Measurements from ENCODE around the gene SLC16A8.

Gene SLC16A8

GRCh38 chr22:38028344-38029130 lies 55.4 kb downstream of the SLC16A8 start:
- TF ChIP-seq CTCF (IDR thresholded peaks at IDR 0.05; ENCODE audit: low read depth, low read length), result no peak
- Histone ChIP-seq H3K9me3 (ENCODE audit: severe bottlenecking) (no peaks in the 10 kb centered on the region), H3K27me3 (ENCODE audit: insufficient read depth, low read depth, severe bottlenecking) (no peaks in the 10 kb centered on the region), H3K4me3 (ENCODE audit: low read depth, low read length) (no peak overlapping the region), H3K27ac (no peak overlapping the region), H3K36me3 (no peaks in the 10 kb centered on the region)
- no peak for DNase-seq
